SK-N-SH treated with all-trans-retinoic acid at 6 μM for 48 hours (cell line): ENCODE results near the gene STPG3.

Source experiments
- ATAC-seq: fragments of 200-7000 bp; cut with Tn5 transposase; 3 replicates; pipeline ENCODE4 v1.9.1; 2020; ENCODE audit warnings: mild to moderate bottlenecking, moderate library complexity
- ARNTL ChIP-seq: fragments of 450-650 bp; formaldehyde crosslinking; IDR thresholded peaks from 2 replicates; pipeline ENCODE4 v1.5.0; 2020; ENCODE audit warnings: low read depth, mild to moderate bottlenecking, moderate library complexity, borderline replicate concordance
- BACH2 ChIP-seq: fragments of 250-450 bp; sonication (Bioruptor Pico); IDR thresholded peaks from 2 replicates; pipeline ENCODE4 v1.9.0; 2021; ENCODE audit warnings: mild to moderate bottlenecking, borderline replicate concordance
- CSDC2 ChIP-seq: fragments of 250-450 bp; sonication (Bioruptor Pico); IDR thresholded peaks from 2 replicates; pipeline ENCODE4 v1.5.0; 2020; ENCODE audit warnings: mild to moderate bottlenecking, moderate library complexity
- CSRNP3 ChIP-seq: fragments of 250-450 bp; sonication (Bioruptor Pico); IDR thresholded peaks from 2 replicates; pipeline ENCODE4 v1.5.1; 2021; ENCODE audit warnings: mild to moderate bottlenecking, moderate library complexity
- ESRRG ChIP-seq: fragments of 250-450 bp; sonication (Bioruptor Pico); IDR thresholded peaks from 2 replicates; pipeline ENCODE4 v1.6.1; 2021; ENCODE audit warnings: mild to moderate bottlenecking
- GLIS3 ChIP-seq: fragments of 250-450 bp; sonication (Bioruptor Pico); IDR thresholded peaks from 2 replicates; pipeline ENCODE4 v1.5.0; 2020; ENCODE audit warnings: mild to moderate bottlenecking, moderate library complexity
- ISL1 ChIP-seq: fragments of 250-450 bp; sonication (Bioruptor Pico); IDR thresholded peaks from 2 replicates; pipeline ENCODE4 v2.1.2; 2022; ENCODE audit warnings: mild to moderate bottlenecking, moderate library complexity
- OSR1 ChIP-seq: fragments of 250-450 bp; sonication (Bioruptor Pico); IDR thresholded peaks from 2 replicates; pipeline ENCODE4 v1.8.0; 2022; ENCODE audit warnings: moderate library complexity, mild to moderate bottlenecking, inconsistent platforms
- PPARA ChIP-seq: fragments of 250-450 bp; sonication (Bioruptor Pico); IDR thresholded peaks from 2 replicates; pipeline ENCODE4 v1.5.0; 2020; ENCODE audit warnings: mild to moderate bottlenecking, borderline replicate concordance
- RARB ChIP-seq: fragments of 250-450 bp; sonication (Bioruptor Pico); IDR thresholded peaks from 2 replicates; pipeline ENCODE4 v1.8.0; 2021; ENCODE audit warnings: mild to moderate bottlenecking, moderate library complexity
- SNAI2 ChIP-seq: fragments of 250-450 bp; sonication (Bioruptor Pico); IDR thresholded peaks from 2 replicates; pipeline ENCODE4 v1.5.0; 2020; ENCODE audit warnings: mild to moderate bottlenecking, moderate library complexity
- TCF4 ChIP-seq: fragments of 250-450 bp; sonication (Bioruptor Pico); IDR thresholded peaks from 2 replicates; pipeline ENCODE4 v1.8.0; 2021; ENCODE audit warnings: mild to moderate bottlenecking, moderate library complexity, borderline replicate concordance
- TOX ChIP-seq: fragments of 250-450 bp; sonication (Bioruptor Pico); IDR thresholded peaks from 2 replicates; pipeline ENCODE4 v1.8.0; 2021; ENCODE audit warnings: mild to moderate bottlenecking, moderate library complexity, borderline replicate concordance
- TSHZ2 ChIP-seq: fragments of 250-450 bp; sonication (Bioruptor Pico); IDR thresholded peaks from 2 replicates; pipeline ENCODE4 v1.5.0; 2020; ENCODE audit warnings: mild to moderate bottlenecking, moderate library complexity
- ZC3H10 ChIP-seq: fragments of 250-450 bp; sonication (Bioruptor Pico); IDR thresholded peaks from 2 replicates; pipeline ENCODE4 v1.5.1; 2021; ENCODE audit warnings: mild to moderate bottlenecking, moderate library complexity
- ZFP3 ChIP-seq: fragments of 250-450 bp; sonication (Bioruptor Pico); IDR thresholded peaks from 2 replicates; pipeline ENCODE4 v1.5.0; 2020; ENCODE audit warnings: mild to moderate bottlenecking, moderate library complexity
- ZFP30 ChIP-seq: fragments of 450-650 bp; formaldehyde crosslinking; IDR thresholded peaks from 2 replicates; pipeline ENCODE4 v1.5.0; 2022; ENCODE audit warnings: mild to moderate bottlenecking, moderate library complexity
- ZNF565 ChIP-seq: fragments of 450-650 bp; formaldehyde crosslinking; conservative IDR thresholded peaks from 2 replicates; pipeline ENCODE4 v1.5.0; 2020; ENCODE audit warnings: low read depth, mild to moderate bottlenecking, moderate library complexity
- TF ChIP-seq, protein P1 (sequence below): fragments of 250-450 bp; sonication (Bioruptor Pico); IDR thresholded peaks from 2 replicates; pipeline ENCODE4 v1.8.0; 2021; ENCODE audit warnings: low read depth, mild to moderate bottlenecking, moderate library complexity, borderline replicate concordance
- TF ChIP-seq, protein P2 (sequence below): fragments of 250-450 bp; sonication (Bioruptor Pico); IDR thresholded peaks from 2 replicates; pipeline ENCODE4 v1.8.0; 2020; ENCODE audit warnings: mild to moderate bottlenecking, moderate library complexity, borderline replicate concordance

STPG3 gene

DNA sequence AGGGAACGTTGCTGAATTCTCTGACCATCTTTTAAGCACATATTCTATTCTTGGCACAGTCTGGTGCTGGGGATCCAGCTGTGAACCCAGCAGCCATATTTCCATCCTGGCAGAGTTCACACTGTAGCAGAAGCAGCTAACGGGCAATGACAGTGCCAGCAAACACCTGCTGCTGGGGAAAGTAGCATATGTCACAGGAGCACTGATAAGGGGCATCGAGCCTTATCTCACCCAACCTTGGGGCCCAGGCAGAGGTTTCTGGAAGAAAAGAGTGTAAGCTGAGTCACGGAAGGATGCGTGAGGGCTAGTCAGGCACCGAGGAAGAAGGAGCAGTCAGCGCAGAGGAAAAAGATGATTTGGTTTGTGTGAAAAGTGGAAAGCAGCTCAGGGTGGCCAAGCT, 44.5 kb upstream of the STPG3 start:
- TF ChIP-seq PPARA (no peak), TSHZ2 (CRISPR knock-in tag) (no peak), ARNTL (CRISPR knock-in tag) (no peak), ZC3H10 (CRISPR knock-in tag) (no peak), ZNF565 (no peak), TCF4 (no peak), BACH2 (CRISPR knock-in tag) (no peak)
- TF ChIP-seq, protein P1, sequence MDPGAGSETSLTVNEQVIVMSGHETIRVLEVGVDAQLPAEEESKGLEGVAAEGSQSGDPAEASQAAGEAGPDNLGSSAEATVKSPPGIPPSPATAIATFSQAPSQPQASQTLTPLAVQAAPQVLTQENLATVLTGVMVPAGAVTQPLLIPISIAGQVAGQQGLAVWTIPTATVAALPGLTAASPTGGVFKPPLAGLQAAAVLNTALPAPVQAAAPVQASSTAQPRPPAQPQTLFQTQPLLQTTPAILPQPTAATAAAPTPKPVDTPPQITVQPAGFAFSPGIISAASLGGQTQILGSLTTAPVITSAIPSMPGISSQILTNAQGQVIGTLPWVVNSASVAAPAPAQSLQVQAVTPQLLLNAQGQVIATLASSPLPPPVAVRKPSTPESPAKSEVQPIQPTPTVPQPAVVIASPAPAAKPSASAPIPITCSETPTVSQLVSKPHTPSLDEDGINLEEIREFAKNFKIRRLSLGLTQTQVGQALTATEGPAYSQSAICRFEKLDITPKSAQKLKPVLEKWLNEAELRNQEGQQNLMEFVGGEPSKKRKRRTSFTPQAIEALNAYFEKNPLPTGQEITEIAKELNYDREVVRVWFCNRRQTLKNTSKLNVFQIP = no peak
- no peak for ATAC-seq

- no peak for TF ChIP-seq TSHZ2 (CRISPR knock-in tag)
- no peak for TF ChIP-seq CSRNP3
- no peak for TF ChIP-seq ZFP3 (CRISPR knock-in tag)
- no peak for TF ChIP-seq ZNF565
- no peak for TF ChIP-seq ISL1 (CRISPR knock-in tag)
- no peak for TF ChIP-seq TCF4
- TF ChIP-seq GLIS3 (CRISPR knock-in tag) = no peak
- TF ChIP-seq RARB (CRISPR knock-in tag) = no peak
- no peak for TF ChIP-seq ESRRG (CRISPR knock-in tag)
- no peak for TF ChIP-seq BACH2 (CRISPR knock-in tag)
- TF ChIP-seq OSR1 = no peak
- TF ChIP-seq, protein P2, sequence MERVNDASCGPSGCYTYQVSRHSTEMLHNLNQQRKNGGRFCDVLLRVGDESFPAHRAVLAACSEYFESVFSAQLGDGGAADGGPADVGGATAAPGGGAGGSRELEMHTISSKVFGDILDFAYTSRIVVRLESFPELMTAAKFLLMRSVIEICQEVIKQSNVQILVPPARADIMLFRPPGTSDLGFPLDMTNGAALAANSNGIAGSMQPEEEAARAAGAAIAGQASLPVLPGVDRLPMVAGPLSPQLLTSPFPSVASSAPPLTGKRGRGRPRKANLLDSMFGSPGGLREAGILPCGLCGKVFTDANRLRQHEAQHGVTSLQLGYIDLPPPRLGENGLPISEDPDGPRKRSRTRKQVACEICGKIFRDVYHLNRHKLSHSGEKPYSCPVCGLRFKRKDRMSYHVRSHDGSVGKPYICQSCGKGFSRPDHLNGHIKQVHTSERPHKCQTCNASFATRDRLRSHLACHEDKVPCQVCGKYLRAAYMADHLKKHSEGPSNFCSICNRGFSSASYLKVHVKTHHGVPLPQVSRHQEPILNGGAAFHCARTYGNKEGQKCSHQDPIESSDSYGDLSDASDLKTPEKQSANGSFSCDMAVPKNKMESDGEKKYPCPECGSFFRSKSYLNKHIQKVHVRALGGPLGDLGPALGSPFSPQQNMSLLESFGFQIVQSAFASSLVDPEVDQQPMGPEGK = no peak
- ATAC-seq = no peak
Observed at GRCh38 chr9:137211532-137211931, 39.6 kb upstream of the STPG3 start.

- ATAC-seq = peak; percentile 16
- no peak for TF ChIP-seq ZC3H10 (CRISPR knock-in tag)
- TF ChIP-seq PPARA = no peak
- TF ChIP-seq BACH2 (CRISPR knock-in tag) = no peak
- TF ChIP-seq OSR1 = no peak
- TF ChIP-seq SNAI2 (CRISPR knock-in tag) = no peak
- TF ChIP-seq ZNF565 = no peak
- TF ChIP-seq TOX (CRISPR knock-in tag) = no peak
- TF ChIP-seq, protein P1 = no peak
- TF ChIP-seq CSDC2 (CRISPR knock-in tag) = no peak
- no peak for TF ChIP-seq ARNTL (CRISPR knock-in tag)
- TF ChIP-seq ISL1 (CRISPR knock-in tag) = no peak
- TF ChIP-seq TSHZ2 (CRISPR knock-in tag) = no peak
- TF ChIP-seq ZFP3 (CRISPR knock-in tag) = no peak
- TF ChIP-seq, protein P2 = no peak
- TF ChIP-seq ZFP30 (CRISPR knock-in tag) = no peak
Observed at GRCh38 chr9:137212520-137212919, 38.6 kb upstream of the STPG3 start.
